Gastroesophageal sphincter (tissue), 4 donors: Measurements from ENCODE around the gene LRP1B. TPM values are rescaled to one million over a fixed set of nuclear protein-coding genes. Genes with fewer than 3 reads are reported as not detected.

Experiments
- ATAC-seq: fragments of 150-250 bp; one replicate; pipeline ENCODE4 v1.9.1; 2016; ENCODE audit warnings: mild to moderate bottlenecking, moderate library complexity
- H3K27ac ChIP-seq, 4 donors: fragments of 200-600 bp; sonication (generic) in 3 of 4; 1 replicate in 3 of 4; 2 replicates in 1 of 4; pipeline ENCODE4 v1.5.1; 2016 to 2019
- H3K27me3 ChIP-seq: fragments of 200-600 bp; sonication (generic); one replicate; pipeline ENCODE4 v1.5.1; 2019
- H3K36me3 ChIP-seq, 2 donors: fragments of 200-600 bp; sonication (generic); one replicate each; pipeline ENCODE4 v1.5.1; 2019; ENCODE audit warnings: control low read depth in 1 of 2
- H3K4me1 ChIP-seq, 3 donors: fragments of 200-600 bp; sonication (generic); 1 replicate in 2 of 3; 2 replicates in 1 of 3; pipeline ENCODE4 v1.5.1; 2016 to 2019; ENCODE audit warnings: control low read depth in 2 of 3
- H3K4me3 ChIP-seq, 2 donors: fragments of 200-600 bp; sonication (generic); one replicate each; pipeline ENCODE4 v1.5.1; 2019; ENCODE audit warnings: mild to moderate bottlenecking in 1 of 2, moderate library complexity in 1 of 2
- H3K9me3 ChIP-seq, 3 donors: fragments of 200-600 bp; sonication (generic); one replicate each; pipeline ENCODE4 v1.5.1; 2017 to 2019; ENCODE audit warnings: control low read depth in 2 of 3
- EP300 ChIP-seq: sonication (generic); formaldehyde crosslinking; IDR thresholded peaks from one replicate; pipeline ENCODE4 v1.6.1; 2017; ENCODE audit warnings: antibody characterized with exemption, mild to moderate bottlenecking
- POLR2A ChIP-seq, 2 donors: fragments of 450-650 bp; IDR thresholded peaks; one replicate each; pipeline ENCODE4 v1.6.1; 2017; ENCODE audit warnings: antibody characterized with exemption in 2 of 2, mild to moderate bottlenecking in 2 of 2, moderate library complexity in 1 of 2
- POLR2AphosphoS5 ChIP-seq: sonication (generic); formaldehyde crosslinking; IDR thresholded peaks from one replicate; pipeline ENCODE4 v1.6.1; 2017; ENCODE audit warnings: antibody characterized with exemption
- WGBS, 2 donors: methylation state at CpG; one replicate each; pipeline ENCODE4 v1.1.5; 2018; ENCODE audit warnings: low coverage in 1 of 2; 5-methylcytosine and 5-hydroxymethylcytosine counted together
- total RNA-seq, 4 donors: library from RNA; depleted of rRNA; stranded (reverse); fragments of >200 nt; gene quantifications; one replicate each; pipeline ENCODE4 v1.1.0, GENCODE V29; 2016
- TF ChIP-seq, protein P1 (sequence below), 4 experiments: fragments of 200-600 bp in 2 of 4; fragments of 450-650 bp in 2 of 4; sonication (generic) in 1 of 4; IDR thresholded peaks; one replicate each; pipeline ENCODE4 v1.5.1; 2017 to 2019; ENCODE audit warnings: antibody characterized with exemption in 4 of 4, mild to moderate bottlenecking in 2 of 4, moderate library complexity in 2 of 4

Gene LRP1B
- total RNA-seq, 4 donors from 2014 or later, result 0.27 to 20.7 (median 3.2) TPM

DNA sequence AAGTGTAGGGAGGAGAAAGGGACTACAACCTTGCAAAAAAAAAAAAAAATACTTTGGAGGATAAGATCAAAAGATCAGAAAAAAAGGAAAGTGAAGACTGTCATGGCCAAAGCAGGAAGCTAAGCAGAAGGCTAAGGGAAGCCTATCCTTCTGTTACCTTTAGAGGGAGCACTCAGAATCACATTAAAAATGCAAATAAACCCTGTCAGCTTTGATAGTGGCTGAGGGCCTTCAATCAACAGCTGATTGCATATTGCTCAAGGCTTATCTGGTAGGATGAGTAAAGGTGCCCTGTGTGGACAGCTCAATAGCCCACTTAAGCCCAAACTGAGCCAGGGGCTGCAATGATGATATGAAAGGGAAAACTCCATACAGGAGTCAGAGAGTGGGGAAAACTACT lies 1021.2 kb downstream of the LRP1B start:
- Histone ChIP-seq H3K4me1 (no peaks in the 10 kb centered on the region), H3K9me3 (no peaks in the 10 kb centered on the region), H3K27ac (no peak overlapping the region), H3K36me3 (no peaks in the 10 kb centered on the region), H3K27me3 (no peaks in the 10 kb centered on the region), H3K4me3 (no peak overlapping the region)
- no peak for ATAC-seq
- no peak for TF ChIP-seq EP300
- TF ChIP-seq POLR2AphosphoS5, result no peak
- TF ChIP-seq, protein P1, sequence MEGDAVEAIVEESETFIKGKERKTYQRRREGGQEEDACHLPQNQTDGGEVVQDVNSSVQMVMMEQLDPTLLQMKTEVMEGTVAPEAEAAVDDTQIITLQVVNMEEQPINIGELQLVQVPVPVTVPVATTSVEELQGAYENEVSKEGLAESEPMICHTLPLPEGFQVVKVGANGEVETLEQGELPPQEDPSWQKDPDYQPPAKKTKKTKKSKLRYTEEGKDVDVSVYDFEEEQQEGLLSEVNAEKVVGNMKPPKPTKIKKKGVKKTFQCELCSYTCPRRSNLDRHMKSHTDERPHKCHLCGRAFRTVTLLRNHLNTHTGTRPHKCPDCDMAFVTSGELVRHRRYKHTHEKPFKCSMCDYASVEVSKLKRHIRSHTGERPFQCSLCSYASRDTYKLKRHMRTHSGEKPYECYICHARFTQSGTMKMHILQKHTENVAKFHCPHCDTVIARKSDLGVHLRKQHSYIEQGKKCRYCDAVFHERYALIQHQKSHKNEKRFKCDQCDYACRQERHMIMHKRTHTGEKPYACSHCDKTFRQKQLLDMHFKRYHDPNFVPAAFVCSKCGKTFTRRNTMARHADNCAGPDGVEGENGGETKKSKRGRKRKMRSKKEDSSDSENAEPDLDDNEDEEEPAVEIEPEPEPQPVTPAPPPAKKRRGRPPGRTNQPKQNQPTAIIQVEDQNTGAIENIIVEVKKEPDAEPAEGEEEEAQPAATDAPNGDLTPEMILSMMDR (IDR thresholded peaks at IDR 0.05), result no peak
- TF ChIP-seq POLR2A (IDR thresholded peaks at IDR 0.05), result no peak

DNA sequence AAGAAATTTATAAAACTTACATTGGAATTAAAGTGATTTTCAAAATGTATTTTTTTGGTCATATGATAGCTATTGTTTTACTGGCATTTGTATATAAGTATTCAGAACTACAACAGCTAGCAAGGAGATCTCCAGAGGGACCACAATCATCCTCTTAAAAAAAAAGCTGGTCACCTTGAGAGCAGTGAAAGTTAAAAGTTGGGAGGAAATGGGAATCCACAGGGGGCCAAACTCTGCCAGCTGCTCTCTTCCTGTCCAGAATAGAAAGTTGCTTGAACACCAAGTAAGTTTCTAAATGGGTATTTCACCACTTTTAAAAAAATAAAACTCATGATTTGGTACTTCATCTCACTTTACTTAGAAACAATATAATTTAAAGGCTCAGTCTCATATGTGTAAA lies 1025.1 kb downstream of the LRP1B start:
- H3K4me3 ChIP-seq, result no peak overlapping the region
- no peaks in the 10 kb centered on the region for H3K36me3 ChIP-seq
- H3K27ac ChIP-seq, result no peak overlapping the region
- no peaks in the 10 kb centered on the region for H3K4me1 ChIP-seq
- no peaks in the 10 kb centered on the region for H3K27me3 ChIP-seq
- H3K9me3 ChIP-seq, result no peaks in the 10 kb centered on the region
- ATAC-seq, result no peak
- TF ChIP-seq, protein P1 (IDR thresholded peaks at IDR 0.05), result no peak
- TF ChIP-seq EP300, result no peak
- no peak for TF ChIP-seq POLR2AphosphoS5
- TF ChIP-seq POLR2A (IDR thresholded peaks at IDR 0.05), result no peak

DNA sequence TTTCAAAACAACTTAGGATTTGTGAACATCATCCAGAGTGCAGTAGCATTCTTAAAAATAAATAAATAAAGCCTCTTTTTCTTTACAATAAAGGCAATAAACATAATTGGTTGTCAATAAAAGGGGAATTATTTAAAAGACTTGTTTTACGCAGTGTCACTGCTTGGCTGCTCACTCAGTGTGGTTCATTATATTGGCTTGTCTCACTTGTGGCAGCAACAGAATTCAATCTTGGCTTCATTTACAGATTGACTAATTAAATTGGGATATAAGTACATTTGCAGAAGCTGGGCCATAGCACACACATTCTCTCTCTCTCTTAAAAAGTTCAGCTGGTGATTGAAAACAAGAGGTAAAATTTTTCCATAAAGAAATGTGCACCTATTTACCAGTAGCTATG lies 1027.6 kb downstream of the LRP1B start:
- Histone ChIP-seq H3K4me3 (no peak overlapping the region), H3K27ac (no peak overlapping the region), H3K4me1 (no peaks in the 10 kb centered on the region), H3K27me3 (no peaks in the 10 kb centered on the region), H3K36me3 (no peaks in the 10 kb centered on the region), H3K9me3 (no peaks in the 10 kb centered on the region)
- 25 to 86% methylated on average over 1 of the region's 1 CpG for WGBS, 2 donors
- TF ChIP-seq, protein P1 (IDR thresholded peaks at IDR 0.05), result no peak
- TF ChIP-seq POLR2AphosphoS5 (no peak), EP300 (no peak), POLR2A (IDR thresholded peaks at IDR 0.05) (no peak)
- ATAC-seq, result no peak

DNA sequence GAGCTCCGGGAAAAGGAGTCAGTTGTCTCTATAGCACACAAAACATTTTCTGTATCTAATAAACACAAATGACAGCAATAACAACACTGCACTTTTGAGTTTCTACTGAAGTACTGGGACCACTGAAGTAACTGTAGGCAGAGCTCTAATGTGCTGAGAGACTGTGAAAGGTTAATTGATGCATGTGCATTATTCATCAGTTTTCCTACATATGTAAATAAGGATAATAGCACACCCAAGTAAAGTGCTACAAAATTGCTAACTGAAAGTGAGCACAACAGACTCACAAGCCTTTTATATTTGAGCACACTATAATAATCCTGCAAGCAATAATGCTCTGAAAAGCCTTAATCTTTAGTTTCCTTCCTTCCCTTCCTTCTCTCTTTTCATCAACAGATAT lies 1051.6 kb downstream of the LRP1B start:
- TF ChIP-seq, protein P1 (IDR thresholded peaks at IDR 0.05), result no peak
- TF ChIP-seq EP300, result no peak
- TF ChIP-seq POLR2AphosphoS5, result no peak
- no peak for TF ChIP-seq POLR2A (IDR thresholded peaks at IDR 0.05)
- H3K4me1 ChIP-seq, result no peaks in the 10 kb centered on the region
- ATAC-seq, result no peak
- no peaks in the 10 kb centered on the region for H3K9me3 ChIP-seq
- no peaks in the 10 kb centered on the region for H3K36me3 ChIP-seq
- no peaks in the 10 kb centered on the region for H3K27me3 ChIP-seq
- H3K4me3 ChIP-seq, result no peak overlapping the region
- WGBS, 2 donors, result 67 to 83% methylated on average over 1 of the region's 1 CpG
- H3K27ac ChIP-seq, result no peak overlapping the region

DNA sequence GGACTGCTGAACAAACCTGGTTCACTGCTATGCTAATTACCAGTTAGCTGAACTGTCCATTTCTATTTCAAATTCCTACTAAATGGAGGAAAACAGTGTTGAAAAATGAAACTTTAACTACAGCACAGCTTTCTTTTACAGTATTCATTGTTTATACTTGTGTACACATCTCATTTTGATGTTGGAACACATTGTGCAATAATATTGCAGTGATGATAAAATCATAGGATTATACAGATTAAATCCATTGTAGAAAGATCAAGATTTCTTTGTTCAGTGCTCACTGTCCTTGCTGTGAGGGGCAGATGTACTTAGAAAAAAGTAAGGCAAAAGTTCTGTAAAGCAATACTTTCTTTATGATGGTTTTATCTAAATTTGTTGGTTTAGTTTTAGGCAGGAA lies 1055.1 kb downstream of the LRP1B start:
- TF ChIP-seq, protein P1 (IDR thresholded peaks at IDR 0.05), result no peak
- TF ChIP-seq POLR2AphosphoS5, result no peak
- TF ChIP-seq EP300, result no peak
- no peak for TF ChIP-seq POLR2A (IDR thresholded peaks at IDR 0.05)
- no peak overlapping the region for H3K27ac ChIP-seq
- ATAC-seq, result no peak
- no peaks in the 10 kb centered on the region for H3K4me1 ChIP-seq
- no peak overlapping the region for H3K4me3 ChIP-seq
- no peaks in the 10 kb centered on the region for H3K27me3 ChIP-seq
- no peaks in the 10 kb centered on the region for H3K9me3 ChIP-seq
- H3K36me3 ChIP-seq, result no peaks in the 10 kb centered on the region
